ENCODE data around the gene AGPAT1.

The AGPAT1 gene

DNA sequence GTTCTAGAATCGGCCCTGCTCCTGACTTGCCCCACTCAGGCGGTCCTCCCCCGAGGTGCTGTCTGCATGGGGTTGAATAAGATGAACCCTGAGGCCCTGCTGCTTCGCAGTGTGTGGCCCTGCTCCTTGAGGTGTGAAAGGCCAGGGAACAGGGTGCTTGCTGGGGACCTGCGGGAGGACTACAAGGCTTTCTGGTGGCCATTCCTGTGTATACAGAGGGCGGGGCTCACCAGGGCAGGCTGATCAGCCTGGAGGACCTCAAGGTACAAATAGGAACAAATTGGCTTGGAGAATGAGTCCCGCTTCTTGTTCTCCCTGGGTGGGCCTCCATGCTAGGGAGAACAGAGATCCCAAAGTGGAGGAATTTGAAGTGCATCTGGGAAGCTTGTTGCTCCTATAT is 42.3 kb upstream of the AGPAT1 start:
- TF ChIP-seq, protein P1, sequence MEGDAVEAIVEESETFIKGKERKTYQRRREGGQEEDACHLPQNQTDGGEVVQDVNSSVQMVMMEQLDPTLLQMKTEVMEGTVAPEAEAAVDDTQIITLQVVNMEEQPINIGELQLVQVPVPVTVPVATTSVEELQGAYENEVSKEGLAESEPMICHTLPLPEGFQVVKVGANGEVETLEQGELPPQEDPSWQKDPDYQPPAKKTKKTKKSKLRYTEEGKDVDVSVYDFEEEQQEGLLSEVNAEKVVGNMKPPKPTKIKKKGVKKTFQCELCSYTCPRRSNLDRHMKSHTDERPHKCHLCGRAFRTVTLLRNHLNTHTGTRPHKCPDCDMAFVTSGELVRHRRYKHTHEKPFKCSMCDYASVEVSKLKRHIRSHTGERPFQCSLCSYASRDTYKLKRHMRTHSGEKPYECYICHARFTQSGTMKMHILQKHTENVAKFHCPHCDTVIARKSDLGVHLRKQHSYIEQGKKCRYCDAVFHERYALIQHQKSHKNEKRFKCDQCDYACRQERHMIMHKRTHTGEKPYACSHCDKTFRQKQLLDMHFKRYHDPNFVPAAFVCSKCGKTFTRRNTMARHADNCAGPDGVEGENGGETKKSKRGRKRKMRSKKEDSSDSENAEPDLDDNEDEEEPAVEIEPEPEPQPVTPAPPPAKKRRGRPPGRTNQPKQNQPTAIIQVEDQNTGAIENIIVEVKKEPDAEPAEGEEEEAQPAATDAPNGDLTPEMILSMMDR (conservative IDR thresholded peaks at IDR 0.05; ENCODE audit: low read depth), result no peak
- ChIA-PET POLR2A (ENCODE audit: low non-redundant PET) (no interaction called here), CTCF (no interaction called here)
- H3K27ac ChIP-seq, result no peak overlapping the region
- DNase-seq (ENCODE audit: low spot score), result no peak

DNA sequence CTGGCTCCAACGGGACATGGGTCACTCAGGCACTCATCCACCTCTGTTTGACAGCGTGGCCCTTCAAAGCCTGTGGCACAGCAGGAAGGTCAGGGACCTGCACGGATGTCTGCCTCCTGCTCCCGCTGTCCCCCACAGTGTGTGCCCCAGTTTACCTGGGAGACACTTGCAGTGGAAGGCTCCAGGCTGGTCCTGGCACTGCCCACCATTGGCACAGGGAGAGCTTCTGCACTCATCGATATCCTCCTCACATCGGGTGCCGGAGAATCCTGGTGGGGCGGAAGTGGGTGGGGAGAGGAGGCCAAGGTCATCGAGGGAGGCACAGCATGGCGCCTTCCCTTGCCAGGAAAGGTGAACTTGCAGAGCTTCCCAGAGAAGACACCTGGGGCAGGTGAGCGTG is 41.1 kb upstream of the AGPAT1 start:
- POLR2A ChIA-PET (ENCODE audit: low non-redundant PET), result no interaction called here
- H3K27ac ChIP-seq, result no peak overlapping the region
- DNase-seq (ENCODE audit: low spot score), result no peak
- TF ChIP-seq, protein P1 (conservative IDR thresholded peaks at IDR 0.05; ENCODE audit: low read depth), result no peak
- CTCF ChIA-PET, result no interaction called here

DNA sequence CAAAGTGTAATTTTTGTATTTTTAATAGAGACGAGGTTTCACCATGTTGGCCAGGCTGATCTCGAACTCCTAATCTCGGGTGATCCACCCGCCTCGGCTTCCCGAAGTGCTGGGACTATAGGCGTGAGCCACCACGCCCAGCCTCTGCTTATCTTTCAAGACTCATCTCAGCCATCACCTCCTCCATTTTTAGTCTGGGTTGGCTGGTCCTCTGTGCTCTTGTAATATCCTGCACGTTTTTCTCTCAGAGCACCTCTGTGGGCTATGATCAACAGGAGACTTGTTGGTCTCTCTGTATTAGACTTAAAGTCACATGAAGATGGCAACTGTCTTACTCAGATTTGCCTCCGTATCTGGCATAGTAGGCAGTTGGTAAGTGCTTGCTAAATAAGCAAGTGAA is 40.4 kb upstream of the AGPAT1 start:
- TF ChIP-seq, protein P1 (conservative IDR thresholded peaks at IDR 0.05; ENCODE audit: low read depth), result no peak
- ChIA-PET POLR2A (ENCODE audit: low non-redundant PET) (no interaction called here), CTCF (no interaction called here)
- no peak overlapping the region for H3K27ac ChIP-seq
- DNase-seq (ENCODE audit: low spot score), result no peak

DNA sequence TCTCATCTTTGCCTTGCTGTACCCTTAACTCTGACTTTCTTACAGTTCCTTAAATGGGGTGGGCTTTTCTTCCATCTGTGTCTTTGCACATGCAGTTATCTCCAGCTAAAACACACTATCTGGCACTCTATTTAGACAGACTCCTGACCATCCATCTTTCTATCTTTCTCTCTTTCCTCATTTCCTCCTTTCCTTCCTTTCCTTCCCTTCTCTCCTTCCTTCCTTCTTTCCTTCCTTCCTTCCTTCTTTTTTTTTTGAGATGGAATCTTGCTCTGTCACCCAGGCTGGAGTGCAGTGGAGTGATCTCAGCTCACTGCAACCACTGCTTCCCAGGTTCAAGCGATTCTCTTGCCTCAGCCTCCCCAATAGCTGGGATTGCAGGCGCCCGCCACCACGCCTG is 39.7 kb upstream of the AGPAT1 start:
- no peak overlapping the region for H3K27ac ChIP-seq
- POLR2A ChIA-PET (ENCODE audit: low non-redundant PET), result no interaction called here
- TF ChIP-seq, protein P1 (conservative IDR thresholded peaks at IDR 0.05; ENCODE audit: low read depth), result no peak
- CTCF ChIA-PET, result no interaction called here
- no peak for DNase-seq (ENCODE audit: low spot score)

DNA sequence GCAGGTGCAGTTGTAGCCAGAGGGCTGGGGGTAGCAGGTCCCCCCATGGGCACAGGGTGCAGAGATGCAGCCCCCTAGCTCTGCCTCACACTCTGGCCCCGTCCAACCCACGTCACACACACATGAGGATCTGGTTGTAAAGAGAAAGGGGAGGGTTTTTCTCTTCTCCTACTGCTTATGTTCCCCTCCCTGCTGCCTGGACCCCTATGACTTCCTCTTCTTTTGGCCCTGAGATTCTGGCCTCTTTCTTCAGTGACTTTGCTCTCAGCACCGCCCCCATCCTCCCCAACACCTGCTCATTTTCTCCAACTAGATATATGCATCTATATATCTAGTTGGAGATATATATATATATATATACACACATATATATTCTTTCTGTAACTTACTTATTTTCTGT is 38.2 kb upstream of the AGPAT1 start:
- TF ChIP-seq, protein P1 (conservative IDR thresholded peaks at IDR 0.05; ENCODE audit: low read depth), result no peak
- DNase-seq (ENCODE audit: low spot score), result no peak
- POLR2A ChIA-PET (ENCODE audit: low non-redundant PET), result no interaction called here
- CTCF ChIA-PET, result interaction anchor here (0.6 kb wide), 1 partner anchor 1020 kb away, joined by 3 read pairs; no protein-coding TSS in a partner anchor
- no peak overlapping the region for H3K27ac ChIP-seq

DNA sequence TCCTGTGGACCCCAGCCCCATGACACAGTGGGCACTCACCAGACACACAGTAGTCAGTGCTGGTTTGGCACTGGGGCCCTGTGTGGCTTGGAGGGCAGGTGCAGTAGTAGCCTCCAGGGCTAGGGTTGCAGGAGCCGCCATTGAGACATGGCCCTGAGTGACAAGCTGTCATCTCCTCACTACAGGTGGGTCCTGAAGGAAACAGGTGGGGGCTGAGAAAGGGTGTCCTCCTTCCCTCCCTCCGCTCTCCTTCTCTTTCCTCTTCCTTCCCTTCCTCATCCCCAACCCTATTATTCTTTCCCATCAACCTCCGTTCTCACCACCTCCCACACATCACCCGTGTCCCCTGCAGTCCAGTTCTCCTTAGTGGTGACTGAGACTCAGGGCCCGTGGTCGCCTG is 37.8 kb upstream of the AGPAT1 start:
- H3K27ac ChIP-seq, result no peak overlapping the region
- DNase-seq (ENCODE audit: low spot score), result no peak
- ChIA-PET POLR2A (ENCODE audit: low non-redundant PET) (no interaction called here), CTCF (no interaction called here)
- TF ChIP-seq, protein P1 (conservative IDR thresholded peaks at IDR 0.05; ENCODE audit: low read depth), result no peak
